Cardiac muscle cell (in vitro differentiated cells and primary cell): ENCODE data around the gene COL4A4. TPM values are rescaled to one million over a fixed set of nuclear protein-coding genes. Genes with fewer than 3 reads are reported as not detected.

Experiments
- DNase-seq, 2 donors: peaks; one replicate each; pipeline versions ENCODE4 v3.0.0 to v3.0.0-alpha.2; 2010 to 2017; ENCODE audit warnings: low read depth in 1 of 2, low spot score in 1 of 2
- H3K27ac ChIP-seq: fragments of 200-600 bp; sonication (generic); 2 replicates; pipeline ENCODE4 v1.5.1; 2016
- H3K27me3 ChIP-seq: fragments of 200-600 bp; sonication (generic); 2 replicates; pipeline ENCODE4 v1.6.0; 2016; ENCODE audit warnings: control low read depth
- H3K36me3 ChIP-seq: fragments of 200-600 bp; sonication (generic); 2 replicates; pipeline ENCODE4 v1.5.1; 2016; ENCODE audit warnings: control low read depth
- H3K4me1 ChIP-seq: fragments of 200-600 bp; sonication (generic); 2 replicates; pipeline ENCODE4 v1.8.1; 2017; ENCODE audit warnings: low read depth, mild to moderate bottlenecking, mixed run types
- H3K4me3 ChIP-seq: fragments of 200-600 bp; sonication (generic); 2 replicates; pipeline ENCODE4 v1.5.1; 2016; ENCODE audit warnings: mild to moderate bottlenecking
- H3K9me3 ChIP-seq: fragments of 200-600 bp; sonication (generic); 2 replicates; pipeline ENCODE4 v1.5.1; 2017; ENCODE audit warnings: low read depth, mild to moderate bottlenecking, control low read depth
- CTCF ChIP-seq: IDR thresholded peaks from 2 replicates; pipeline ENCODE4 v1.5.1; 2012; ENCODE audit warnings: low read depth, mild to moderate bottlenecking, low read length
- polyA plus RNA-seq: library from polyadenylated mRNA; unstranded; fragments of >200 nt; fragmentation: Nextera tagmentation; extraction: Ambion mirVana; gene quantifications from 2 replicates; pipeline ENCODE4 v1.2.1, GENCODE V29; 2016
- total RNA-seq: library from RNA; depleted of rRNA; stranded (reverse); fragments of >200 nt; gene quantifications from 2 replicates; pipeline ENCODE4 v1.2.3, GENCODE V29; 2016

COL4A4 gene
- total and polyA plus RNA-seq, 2 experiments from 2014 or later = 0.07 to 0.15 TPM

GRCh38 chr2:227057060-227057459 is 106.9 kb downstream of the COL4A4 start:
- Histone ChIP-seq H3K4me1 (no peaks in the 10 kb centered on the region), H3K36me3 (no peaks in the 10 kb centered on the region), H3K27me3 (no peaks in the 10 kb centered on the region), H3K9me3 (no peaks in the 10 kb centered on the region), H3K4me3 (no peak overlapping the region), H3K27ac (no peak overlapping the region)
- no peak for TF ChIP-seq CTCF
- peak in 1 of 2 donors; percentile 1 for DNase-seq

- H3K4me3 ChIP-seq = no peak overlapping the region
- H3K27me3 ChIP-seq = no peaks in the 10 kb centered on the region
- H3K36me3 ChIP-seq = no peaks in the 10 kb centered on the region
- H3K27ac ChIP-seq = no peak overlapping the region
- H3K9me3 ChIP-seq = no peaks in the 10 kb centered on the region
- H3K4me1 ChIP-seq = no peaks in the 10 kb centered on the region
- no peak for DNase-seq
- no peak for TF ChIP-seq CTCF
Measured at GRCh38 chr2:227054006-227054405, 110.0 kb downstream of the COL4A4 start.

GRCh38 chr2:227052879-227053278 is 111.1 kb downstream of the COL4A4 start:
- no peak overlapping the region for H3K4me3 ChIP-seq
- H3K27ac ChIP-seq = no peak overlapping the region
- no peak for DNase-seq
- H3K4me1 ChIP-seq = no peaks in the 10 kb centered on the region
- no peaks in the 10 kb centered on the region for H3K27me3 ChIP-seq
- no peaks in the 10 kb centered on the region for H3K9me3 ChIP-seq
- TF ChIP-seq CTCF = no peak
- H3K36me3 ChIP-seq = no peaks in the 10 kb centered on the region

GRCh38 chr2:227043981-227044380 is 120.0 kb downstream of the COL4A4 start:
- TF ChIP-seq CTCF = no peak
- Histone ChIP-seq H3K4me1 (no peaks in the 10 kb centered on the region), H3K4me3 (no peak overlapping the region), H3K9me3 (no peaks in the 10 kb centered on the region), H3K36me3 (no peaks in the 10 kb centered on the region), H3K27ac (no peak overlapping the region), H3K27me3 (no peaks in the 10 kb centered on the region)
- no peak for DNase-seq

GRCh38 chr2:227038550-227039189 is 125.3 kb downstream of the COL4A4 start:
- Histone ChIP-seq H3K27me3 (no peaks in the 10 kb centered on the region), H3K27ac (no peak overlapping the region), H3K9me3 (no peaks in the 10 kb centered on the region), H3K4me3 (no peak overlapping the region), H3K36me3 (no peaks in the 10 kb centered on the region), H3K4me1 (peaks cover 4% of the 10 kb centered on the region)
- no peak for TF ChIP-seq CTCF
- DNase-seq = peak in 1 of 2 donors; percentile 7

GRCh38 chr2:227036527-227036926 is 127.5 kb downstream of the COL4A4 start:
- Histone ChIP-seq H3K4me3 (no peak overlapping the region), H3K27ac (no peak overlapping the region)
- TF ChIP-seq CTCF = no peak

More at GRCh38 chr2:227036527-227036926, 127.5 kb downstream of the COL4A4 start:
- H3K4me1 ChIP-seq = peaks cover 4% of the 10 kb centered on the region
- no peaks in the 10 kb centered on the region for H3K27me3 ChIP-seq
- H3K9me3 ChIP-seq = no peaks in the 10 kb centered on the region
- H3K36me3 ChIP-seq = no peaks in the 10 kb centered on the region
- DNase-seq = no peak
